ENCODE results near the gene CNDP2.
"Not testable (repeated sequence)": the region's sequence is repeated elsewhere in the genome, so short reads cannot be mapped to it uniquely, and the experiment has no call there.

Gene CNDP2

DNA sequence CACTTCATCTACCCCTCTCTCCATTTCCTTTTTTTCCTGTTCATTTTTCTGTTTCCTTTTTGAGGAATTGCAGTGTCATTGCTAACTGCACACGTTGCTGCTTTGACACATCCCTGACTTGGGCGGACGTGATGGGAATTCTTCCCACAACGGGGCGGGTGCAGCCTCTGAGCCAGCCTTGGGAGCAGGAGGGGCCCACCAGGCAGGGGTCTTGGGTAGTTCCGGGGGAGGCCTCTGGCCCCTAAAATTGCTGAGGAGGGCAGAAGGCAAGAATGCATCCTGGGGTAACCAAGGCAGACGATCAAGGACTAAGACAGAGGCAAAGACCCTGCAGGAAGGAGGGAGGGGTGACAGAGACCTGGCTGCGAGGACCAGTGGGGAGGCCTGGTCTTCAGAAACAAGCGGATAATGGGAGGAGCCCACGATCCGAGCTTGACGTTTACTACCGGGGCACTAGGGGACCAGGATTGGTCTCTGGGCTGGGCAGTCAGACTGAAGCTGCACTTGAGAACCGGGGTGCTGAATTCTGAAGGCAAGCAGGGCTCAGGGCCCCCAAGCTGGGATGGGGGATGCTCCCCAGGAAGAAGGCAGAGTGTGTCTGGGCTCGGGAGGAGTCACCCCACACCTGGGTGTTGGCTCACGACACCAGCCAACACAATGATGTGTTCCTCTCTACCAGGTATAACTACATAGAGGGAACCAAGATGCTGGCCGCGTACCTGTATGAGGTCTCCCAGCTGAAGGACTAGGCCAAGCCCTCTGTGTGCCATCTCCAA is 23.3 kb downstream of the CNDP2 start:
- DNase-seq: no peak

GRCh38 chr18:74520096-74520833 is 24.1 kb downstream of the CNDP2 start:
- DNase-seq: no peak

- no peak for DNase-seq
Observed at GRCh38 chr18:74521068-74521725, 25.0 kb downstream of the CNDP2 start.

DNA sequence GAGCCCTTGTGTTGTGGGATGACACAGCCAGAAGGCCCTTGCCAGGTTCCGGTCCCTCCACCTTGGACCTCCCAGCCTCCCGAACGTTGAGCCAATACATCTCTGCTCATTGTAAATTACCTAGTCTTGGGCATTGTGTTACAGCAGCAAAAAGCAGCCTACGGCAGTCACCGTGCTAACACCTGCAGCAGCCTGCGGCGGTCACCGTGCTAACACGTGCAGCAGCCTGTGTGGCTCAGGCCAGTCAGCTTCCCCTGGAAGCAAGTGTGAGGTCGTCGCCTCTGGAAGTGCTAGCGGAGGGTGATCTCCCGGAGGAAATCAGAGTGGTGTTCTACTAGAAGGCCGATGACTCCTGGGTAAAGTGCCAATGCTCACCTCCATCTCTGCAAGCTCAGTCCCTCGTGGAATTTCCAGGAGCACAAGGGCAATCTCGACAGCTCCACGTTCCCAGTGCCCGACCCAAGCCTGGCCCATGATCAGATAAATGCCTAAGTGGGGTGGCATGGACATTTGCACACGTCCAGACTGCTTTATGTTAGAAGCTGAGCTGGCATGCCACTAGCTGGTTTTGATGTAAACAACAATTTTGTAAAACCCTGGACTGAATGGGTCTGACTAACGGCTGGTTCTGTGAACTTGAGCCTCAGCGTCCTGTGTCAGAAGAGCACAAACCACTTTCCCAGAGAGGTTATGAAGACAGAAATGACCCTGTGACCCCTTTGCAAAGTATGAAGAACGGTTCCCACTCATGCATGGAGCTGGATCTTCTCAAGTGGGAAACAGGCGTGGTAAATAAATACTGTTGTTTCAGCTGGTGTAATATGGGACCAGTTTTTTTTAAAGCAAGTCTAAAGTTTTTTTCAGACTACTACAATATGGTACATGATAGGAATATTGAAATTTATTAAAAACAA is 26.7 kb downstream of the CNDP2 start:
- no peak for DNase-seq

DNA sequence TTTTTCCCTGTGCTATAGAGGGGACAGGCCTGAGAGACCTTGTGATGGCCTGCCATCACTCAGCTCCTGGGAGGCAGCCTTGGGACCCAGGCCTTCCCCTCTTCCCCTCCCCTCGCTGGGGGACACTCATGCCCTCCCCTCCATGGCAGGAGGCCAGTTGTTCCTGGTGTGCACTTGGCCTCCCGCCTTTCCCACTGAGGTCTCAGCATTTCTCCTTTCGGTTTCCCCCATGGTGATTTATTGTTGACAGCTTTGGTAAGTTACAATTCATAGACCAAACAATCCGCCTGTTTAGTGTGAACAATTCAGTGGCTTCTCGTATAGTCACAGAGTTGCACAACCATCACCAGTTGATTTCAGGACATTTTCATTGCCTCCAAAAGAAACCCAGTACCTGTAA is 27.9 kb downstream of the CNDP2 start:
- DNase-seq: no peak

DNA sequence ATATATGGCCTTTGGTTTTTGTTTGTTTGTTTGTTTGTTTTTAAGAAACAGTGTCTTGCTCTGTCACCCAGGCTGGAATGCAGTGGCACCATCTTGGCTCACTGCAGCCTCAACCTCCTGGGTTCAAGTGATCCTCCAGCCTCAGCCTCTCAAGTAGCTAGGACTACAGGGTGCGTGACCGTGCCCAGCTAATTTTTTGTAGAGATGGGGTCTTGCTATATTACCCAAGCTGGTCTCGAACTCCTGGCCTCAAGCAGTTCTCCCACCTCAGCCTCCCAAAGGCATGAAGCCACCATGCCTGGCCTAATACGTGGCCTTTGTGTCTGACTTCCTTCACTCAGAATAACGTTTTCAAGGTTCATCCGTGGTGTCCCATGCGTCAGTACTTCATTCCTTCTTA is 28.8 kb downstream of the CNDP2 start:
- DNase-seq: not testable (repeated sequence)

GRCh38 chr18:74525741-74526140 is 29.6 kb downstream of the CNDP2 start:
- DNase-seq: no peak

DNA sequence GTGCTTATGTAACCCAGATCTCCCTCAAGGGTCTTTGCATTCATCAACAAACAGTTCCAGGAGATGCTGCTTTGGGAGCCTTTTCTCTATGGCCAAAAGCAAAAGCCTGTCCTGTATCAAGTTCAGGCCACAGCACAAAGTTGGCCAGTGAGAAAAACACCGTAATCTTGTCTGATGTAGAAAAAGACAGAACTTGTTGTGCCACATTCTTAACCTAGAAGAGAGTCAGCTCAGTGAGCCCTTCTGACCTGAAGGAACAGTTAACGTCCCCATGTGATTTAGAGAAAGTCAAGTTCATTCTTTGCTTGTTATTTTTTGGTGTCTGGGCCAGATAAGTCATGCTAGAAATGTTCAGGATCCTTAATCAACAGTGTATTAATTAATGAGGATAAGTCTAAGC is 30.3 kb downstream of the CNDP2 start:
- no peak for DNase-seq

DNA sequence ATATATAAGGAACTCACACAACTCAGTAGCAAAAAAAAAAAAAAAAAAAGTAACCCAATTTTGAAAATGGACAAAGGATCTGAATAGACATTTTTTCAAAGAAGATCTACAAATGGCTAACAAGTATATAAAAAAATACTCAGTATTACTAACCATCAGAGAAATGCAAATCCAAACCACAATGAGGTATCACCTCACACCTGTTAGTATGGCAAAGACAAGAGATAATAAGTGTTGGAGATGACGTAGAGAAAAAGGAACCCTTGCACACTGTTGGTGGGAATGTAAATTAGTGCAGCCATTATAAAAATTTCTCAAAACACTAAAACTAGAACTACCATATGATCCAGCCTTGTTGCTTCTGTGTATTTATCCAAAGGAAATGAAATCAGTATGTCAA is 32.3 kb downstream of the CNDP2 start:
- DNase-seq: no peak

DNA sequence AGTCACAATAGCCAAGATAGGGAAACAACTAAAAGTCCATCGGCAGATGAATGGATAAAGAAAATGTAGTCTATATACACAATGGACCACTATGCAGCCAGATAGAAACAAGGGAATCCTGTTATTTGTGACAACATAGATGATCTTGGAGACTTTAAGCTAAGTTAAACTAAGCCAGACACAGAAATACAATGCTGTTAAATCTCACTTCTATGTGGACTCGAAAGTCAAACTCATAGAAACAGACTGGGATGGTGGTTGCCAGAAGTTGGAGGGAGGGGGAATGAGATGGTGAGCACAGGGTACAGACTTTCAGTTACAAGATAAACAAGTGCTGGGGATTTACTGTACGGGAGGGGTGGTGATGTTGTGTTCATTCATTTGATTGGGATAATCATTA is 32.8 kb downstream of the CNDP2 start:
- no peak for DNase-seq

DNA sequence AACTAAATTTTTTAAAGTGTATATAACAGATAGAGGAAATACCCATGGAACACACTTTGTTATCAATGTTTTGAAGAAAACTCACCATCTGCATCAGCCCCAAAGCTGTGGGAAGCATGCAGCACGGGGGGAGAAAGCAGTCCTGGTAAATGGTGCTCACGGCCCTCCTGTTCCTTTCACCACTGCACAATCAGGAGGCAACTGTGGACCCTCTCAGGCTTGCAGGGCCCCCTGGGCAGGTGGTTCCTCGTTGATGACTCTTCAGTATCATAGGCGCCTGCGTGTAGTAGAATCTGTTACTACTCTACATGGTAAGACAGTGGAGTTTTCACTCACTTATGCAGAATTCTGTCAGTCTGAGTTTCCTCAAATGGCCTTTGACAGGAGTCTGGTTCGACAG is 33.2 kb downstream of the CNDP2 start:
- no peak for DNase-seq

DNA sequence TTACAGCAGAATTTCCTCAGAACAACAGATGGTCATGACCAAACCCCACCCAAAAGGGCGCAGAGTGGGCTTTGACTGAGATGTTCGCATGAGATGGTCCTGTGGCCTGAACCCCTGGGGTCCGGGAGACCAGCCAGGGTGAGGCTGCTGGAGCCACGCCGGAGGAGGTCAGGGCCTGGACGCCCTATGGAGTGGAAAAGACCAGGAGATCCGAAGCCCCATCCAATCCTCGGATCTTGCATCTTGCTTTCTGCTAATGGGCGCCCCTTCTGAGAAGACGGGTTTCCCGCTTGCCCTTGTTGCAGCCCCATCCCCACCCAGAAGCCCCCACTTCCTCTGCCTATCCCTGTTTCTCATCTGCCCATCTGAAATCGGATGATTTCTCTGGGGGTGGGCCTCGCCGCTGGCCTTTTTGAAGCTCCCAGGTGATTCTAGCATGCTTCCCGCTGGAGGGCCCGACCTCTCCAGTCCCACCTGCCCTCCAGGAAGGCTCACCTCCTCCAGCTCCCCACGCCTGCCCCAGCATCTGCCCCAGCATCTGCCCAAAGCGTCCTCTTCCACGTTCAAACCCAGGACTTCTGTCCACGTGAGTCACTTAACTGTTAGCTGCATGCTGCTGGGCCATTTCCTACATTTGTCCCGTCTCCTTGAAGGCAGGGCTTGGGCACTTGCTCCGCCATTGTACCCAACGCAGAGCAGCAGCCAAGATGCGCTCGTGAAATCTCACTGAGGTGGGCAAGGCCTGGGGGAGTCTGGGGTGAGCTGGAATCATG is 33.8 kb downstream of the CNDP2 start:
- DNase-seq: no peak

DNA sequence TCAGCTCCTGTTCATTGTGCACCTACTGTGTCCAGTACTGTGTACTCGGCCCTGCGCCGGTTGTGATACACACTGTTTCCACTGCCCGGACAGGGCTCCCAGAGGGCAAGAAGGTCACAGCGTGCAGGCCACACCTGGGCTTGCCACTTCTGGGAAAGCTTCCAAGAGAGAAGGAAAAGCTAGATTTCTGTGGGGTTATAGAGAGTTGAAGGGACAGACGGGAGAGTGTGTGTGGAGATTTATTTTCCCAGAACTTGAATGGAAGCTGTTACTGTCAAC is 34.4 kb downstream of the CNDP2 start:
- no peak for DNase-seq

DNA sequence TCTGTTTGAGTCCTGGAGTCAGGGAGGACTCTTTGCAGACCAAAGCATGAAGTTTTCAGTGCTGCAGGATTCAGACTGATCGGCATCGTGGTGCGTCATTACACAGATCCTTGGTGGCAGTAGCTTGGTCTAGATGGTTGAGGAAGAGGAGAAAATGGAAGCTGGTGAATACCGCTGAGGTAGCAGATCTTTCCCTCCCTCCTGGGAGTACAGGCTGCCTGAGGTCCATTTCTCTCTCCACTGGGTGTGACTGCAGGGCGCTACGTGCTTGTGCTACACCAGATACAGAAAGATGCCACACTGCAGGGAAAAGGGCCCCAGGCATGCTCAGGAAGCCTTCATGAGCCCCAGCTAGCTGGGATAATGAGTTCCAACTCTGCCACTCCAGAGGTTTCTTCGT is 34.9 kb downstream of the CNDP2 start:
- no peak for DNase-seq

DNA sequence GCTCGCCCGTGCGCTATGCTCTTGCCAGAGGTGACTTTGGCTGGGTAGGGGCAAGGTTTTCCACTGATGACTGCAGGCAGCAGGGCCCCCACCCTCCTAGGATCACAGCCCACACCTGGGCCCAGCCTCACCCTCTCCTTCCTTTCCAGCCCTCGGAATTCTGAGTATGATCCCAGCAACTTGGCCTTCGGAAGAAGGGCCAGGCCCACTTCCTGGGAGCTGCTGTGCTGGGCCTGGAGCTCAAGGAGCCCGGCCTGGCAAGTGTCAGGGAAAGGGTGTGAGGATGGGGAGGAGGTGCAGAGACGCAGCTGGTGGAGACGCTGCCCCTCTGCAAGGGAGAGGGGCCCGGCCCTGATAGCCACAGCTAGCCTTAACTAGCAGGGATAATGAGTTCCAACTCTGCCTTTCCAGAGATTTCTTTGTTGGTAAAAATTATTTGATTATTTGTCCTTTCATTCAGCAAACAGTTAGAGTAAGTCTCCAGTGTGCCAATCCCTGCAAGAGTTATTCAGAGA is 36.4 kb downstream of the CNDP2 start:
- DNase-seq: no peak

DNA sequence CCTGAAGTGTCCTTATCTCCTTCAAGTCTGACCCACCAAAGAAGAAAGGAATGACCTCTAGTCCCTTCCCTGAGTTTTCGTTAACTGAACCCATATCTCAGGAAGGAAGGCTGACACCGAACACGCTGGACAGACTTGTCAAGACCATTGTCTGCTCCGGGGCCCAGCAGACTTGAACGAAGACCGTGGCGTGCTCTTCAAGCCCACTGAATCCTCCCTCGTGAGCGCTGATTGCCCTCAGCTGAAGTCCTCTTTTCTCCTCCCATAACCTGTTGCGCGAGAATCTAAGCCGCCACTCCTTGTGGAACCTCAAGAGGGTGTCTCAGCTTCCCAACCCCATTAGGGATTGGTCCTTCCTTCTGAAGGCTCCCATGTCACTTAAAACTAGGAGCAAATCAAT is 37.5 kb downstream of the CNDP2 start:
- no peak for DNase-seq

DNA sequence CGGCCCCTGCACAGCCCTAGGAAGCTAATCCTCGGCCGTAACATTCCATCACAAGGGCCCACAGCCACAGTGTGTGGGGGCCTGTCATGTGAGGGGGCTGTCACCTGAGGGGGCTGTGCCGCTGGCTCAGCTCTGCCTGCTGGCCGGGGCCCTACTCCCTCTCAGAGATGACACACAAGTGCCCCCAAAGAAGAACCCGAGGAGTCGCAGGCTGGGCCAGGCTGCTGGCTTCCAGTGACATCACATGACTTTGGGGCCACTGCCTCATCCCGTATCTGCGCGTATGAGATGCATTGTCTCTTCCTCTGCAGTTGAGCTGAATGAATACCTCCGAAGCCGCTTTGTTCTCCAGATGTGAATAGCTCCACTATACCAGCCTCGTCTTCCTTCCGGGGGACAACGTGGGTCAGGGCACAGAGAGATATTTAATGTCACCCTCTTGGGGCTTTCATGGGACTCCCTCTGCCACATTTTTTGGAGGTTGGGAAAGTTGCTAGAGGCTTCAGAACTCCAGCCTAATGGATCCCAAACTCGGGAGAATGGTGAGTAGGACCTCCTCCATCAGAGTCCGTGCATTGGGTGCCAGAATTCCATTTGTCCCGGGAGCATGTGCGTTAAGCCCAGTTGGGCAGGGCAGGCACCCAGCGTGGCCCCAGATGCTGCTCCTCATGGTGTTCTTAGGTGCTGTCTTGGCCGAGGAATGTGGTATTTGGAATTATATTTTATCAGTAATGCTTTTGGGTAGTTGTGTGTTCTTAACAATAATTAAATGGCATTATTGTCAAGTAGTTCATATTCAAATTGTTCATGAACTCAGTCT is 38.2 kb downstream of the CNDP2 start, which contains the start of gene CNDP1:
CNDP1 (plus strand) TSS at position 351 of the 820 bp plus-strand sequence; CDS start at position 519, 168 bp downstream.
- no peak for DNase-seq

GRCh38 chr18:74534981-74535649 is 39.0 kb downstream of the CNDP2 start:
- no peak for DNase-seq

- DNase-seq: no peak
Observed at GRCh38 chr18:74539289-74539688, 43.1 kb downstream of the CNDP2 start.

GRCh38 chr18:74540652-74541421 is 44.7 kb downstream of the CNDP2 start:
- no peak for DNase-seq
